ENCODE measurements around the gene CBFA2T2.

GRCh38 chr20:33676652-33677645, 187.1 kb downstream of the CBFA2T2 start:
- TF ChIP-seq, protein P1, sequence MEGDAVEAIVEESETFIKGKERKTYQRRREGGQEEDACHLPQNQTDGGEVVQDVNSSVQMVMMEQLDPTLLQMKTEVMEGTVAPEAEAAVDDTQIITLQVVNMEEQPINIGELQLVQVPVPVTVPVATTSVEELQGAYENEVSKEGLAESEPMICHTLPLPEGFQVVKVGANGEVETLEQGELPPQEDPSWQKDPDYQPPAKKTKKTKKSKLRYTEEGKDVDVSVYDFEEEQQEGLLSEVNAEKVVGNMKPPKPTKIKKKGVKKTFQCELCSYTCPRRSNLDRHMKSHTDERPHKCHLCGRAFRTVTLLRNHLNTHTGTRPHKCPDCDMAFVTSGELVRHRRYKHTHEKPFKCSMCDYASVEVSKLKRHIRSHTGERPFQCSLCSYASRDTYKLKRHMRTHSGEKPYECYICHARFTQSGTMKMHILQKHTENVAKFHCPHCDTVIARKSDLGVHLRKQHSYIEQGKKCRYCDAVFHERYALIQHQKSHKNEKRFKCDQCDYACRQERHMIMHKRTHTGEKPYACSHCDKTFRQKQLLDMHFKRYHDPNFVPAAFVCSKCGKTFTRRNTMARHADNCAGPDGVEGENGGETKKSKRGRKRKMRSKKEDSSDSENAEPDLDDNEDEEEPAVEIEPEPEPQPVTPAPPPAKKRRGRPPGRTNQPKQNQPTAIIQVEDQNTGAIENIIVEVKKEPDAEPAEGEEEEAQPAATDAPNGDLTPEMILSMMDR (conservative IDR thresholded peaks at IDR 0.05; ENCODE audit: low read length): no peak
- TF ChIP-seq EZH2phosphoT487 (IDR thresholded peaks at IDR 0.05; ENCODE audit: borderline replicate concordance): no peak

Data from Loucy (cell line).